Muscle of arm (tissue), 14 donors: Measurements from ENCODE around the gene TOMM22. TPM values are rescaled to one million over a fixed set of nuclear protein-coding genes. Genes with fewer than 3 reads are reported as not detected.
"Not testable (repeated sequence)": the region's sequence is repeated elsewhere in the genome, so short reads cannot be mapped to it uniquely, and the experiment has no call there.

Source experiments
- DNase-seq: peaks from one replicate; pipeline ENCODE4 v3.0.0-alpha.2; 2013
- long read RNA-seq, 11 donors: transcript quantifications; one replicate each; lab custom pipeline, GENCODE V29; 2026
- polyA plus RNA-seq, 12 donors: library from polyadenylated mRNA; unstranded; fragments of 120-200 nt; gene quantifications; one replicate each; pipeline ENCODE4 v1.2.1, GENCODE V29; 2013; ENCODE audit not compliant: insufficient read length in 12 of 12

The TOMM22 gene
- polyA plus RNA-seq = 10 to 100 TPM in 11 of 12 donors, not detected in 1; 63.9 to 88.3 (median 83.5) TPM
- long read RNA-seq, donor 1, transcript TOMM22-202 (3 exons, 782 nt) = minor isoform, 5 of 40 reads
- long read RNA-seq, donor 1, transcript TOMM22-201 (4 exons, 2,040 nt) = major isoform, 35 of 40 reads
- long read RNA-seq, donor 1, partial matches to known transcripts = 0 of 40 reads
- long read RNA-seq, donor 1, other reads (novel, unspliced or antisense) = 0 of 40 reads
- long read RNA-seq, donor 2, transcript TOMM22-201 (4 exons, 2,040 nt) = major isoform, 54 of 150 reads
- long read RNA-seq, donor 2, partial matches to known transcripts = 93 of 150 reads
- long read RNA-seq, donor 2, other reads (novel, unspliced or antisense) = 0 of 150 reads
- long read RNA-seq, donor 3, transcript TOMM22-201 (4 exons, 2,040 nt) = major isoform, 26 of 27 reads
- long read RNA-seq, donor 3, partial matches to known transcripts = 0 of 27 reads
- long read RNA-seq, donor 3, other reads (novel, unspliced or antisense) = 0 of 27 reads
- long read RNA-seq, donor 4, transcript TOMM22-201 (4 exons, 2,040 nt) = major isoform, 21 of 23 reads
- long read RNA-seq, donor 4, partial matches to known transcripts = 0 of 23 reads
- long read RNA-seq, donor 4, other reads (novel, unspliced or antisense) = 0 of 23 reads
- long read RNA-seq, donor 5, transcript TOMM22-201 (4 exons, 2,040 nt) = major isoform, 64 of 279 reads
- long read RNA-seq, donor 5, partial matches to known transcripts = 207 of 279 reads
- long read RNA-seq, donor 5, other reads (novel, unspliced or antisense) = 8 of 279 reads
- long read RNA-seq, donor 6, transcript TOMM22-201 (4 exons, 2,040 nt) = major isoform, 26 of 26 reads
- long read RNA-seq, donor 6, partial matches to known transcripts = 0 of 26 reads
- long read RNA-seq, donor 6, other reads (novel, unspliced or antisense) = 0 of 26 reads
- long read RNA-seq, donor 7, transcript TOMM22-201 (4 exons, 2,040 nt) = major isoform, 27 of 27 reads
- long read RNA-seq, donor 7, partial matches to known transcripts = 0 of 27 reads
- long read RNA-seq, donor 7, other reads (novel, unspliced or antisense) = 0 of 27 reads
- long read RNA-seq, donor 8, transcript TOMM22-201 (4 exons, 2,040 nt) = major isoform, 62 of 62 reads
- long read RNA-seq, donor 8, partial matches to known transcripts = 0 of 62 reads
- long read RNA-seq, donor 8, other reads (novel, unspliced or antisense) = 0 of 62 reads
- long read RNA-seq, donor 9, transcript TOMM22-201 (4 exons, 2,040 nt) = major isoform, 34 of 81 reads
- long read RNA-seq, donor 9, partial matches to known transcripts = 46 of 81 reads
- long read RNA-seq, donor 9, other reads (novel, unspliced or antisense) = 0 of 81 reads
- long read RNA-seq, donor 10, transcript TOMM22-201 (4 exons, 2,040 nt) = major isoform, 36 of 37 reads
- long read RNA-seq, donor 10, partial matches to known transcripts = 0 of 37 reads
- long read RNA-seq, donor 10, other reads (novel, unspliced or antisense) = 0 of 37 reads
- long read RNA-seq, donor 11, transcript TOMM22-201 (4 exons, 2,040 nt) = major isoform, 70 of 90 reads
- long read RNA-seq, donor 11, partial matches to known transcripts = 11 of 90 reads
- long read RNA-seq, donor 11, other reads (novel, unspliced or antisense) = 7 of 90 reads

- peak; percentile 89 for DNase-seq
Measured at GRCh38 chr22:38681582-38682335, at the start of gene TOMM22. TOMM22 (plus strand) TSS chr22:38681957; CDS start chr22:38681979, 22 bp downstream.

- no peak for DNase-seq
Measured at GRCh38 chr22:38632528-38632927, 49.2 kb upstream of the TOMM22 start.

- DNase-seq = no peak
Measured at GRCh38 chr22:38638216-38638615, 43.5 kb upstream of the TOMM22 start.

- no peak for DNase-seq
Measured at GRCh38 chr22:38638728-38639127, 43.0 kb upstream of the TOMM22 start.

- no peak for DNase-seq
Measured at GRCh38 chr22:38641476-38642040, 40.2 kb upstream of the TOMM22 start.

GRCh38 chr22:38644245-38644644 lies 37.5 kb upstream of the TOMM22 start:
- DNase-seq = not testable (repeated sequence)

- no peak for DNase-seq
Measured at GRCh38 chr22:38645430-38645829, 36.3 kb upstream of the TOMM22 start.

- DNase-seq = no peak
Measured at GRCh38 chr22:38649841-38650522, 31.8 kb upstream of the TOMM22 start.

- DNase-seq = no peak
Measured at GRCh38 chr22:38652859-38653258, 28.9 kb upstream of the TOMM22 start.

GRCh38 chr22:38653741-38654140 lies 28.0 kb upstream of the TOMM22 start:
- no peak for DNase-seq

GRCh38 chr22:38655519-38656255 lies 26.1 kb upstream of the TOMM22 start:
- no peak for DNase-seq

- DNase-seq = peak; percentile 94
Measured at GRCh38 chr22:38656256-38657044, 25.3 kb upstream of the TOMM22 start, which contains the start of the genes CBY1 and FAM227A. CBY1 (plus strand) TSS chr22:38656638; CDS start chr22:38668055, 11,417 bp downstream. FAM227A (minus strand) TSS chr22:38656392; CDS start chr22:38650168, 6,224 bp downstream.

GRCh38 chr22:38657045-38657909 lies 24.5 kb upstream of the TOMM22 start:
- no peak for DNase-seq

- DNase-seq = no peak
Measured at GRCh38 chr22:38674888-38675287, 6.9 kb upstream of the TOMM22 start.

- no peak for DNase-seq
Measured at GRCh38 chr22:38675833-38676232, 5.9 kb upstream of the TOMM22 start.

GRCh38 chr22:38684895-38685294 lies 3.1 kb downstream of the TOMM22 start:
- no peak for DNase-seq
